ENCODE results near the gene DYNC2H1.

The DYNC2H1 gene

GRCh38 chr11:103091064-103091800, 18.0 kb upstream of the DYNC2H1 start:
- peak overlapping the region; percentile 93 for H3K4me3 ChIP-seq (ENCODE audit: low read depth, low read length)
- no peak for DNase-seq (ENCODE audit: low read depth)
- TF ChIP-seq CTCF (IDR thresholded peaks at IDR 0.05; ENCODE audit: control insufficient read depth, extremely low read depth, insufficient read depth), result no peak

DNA sequence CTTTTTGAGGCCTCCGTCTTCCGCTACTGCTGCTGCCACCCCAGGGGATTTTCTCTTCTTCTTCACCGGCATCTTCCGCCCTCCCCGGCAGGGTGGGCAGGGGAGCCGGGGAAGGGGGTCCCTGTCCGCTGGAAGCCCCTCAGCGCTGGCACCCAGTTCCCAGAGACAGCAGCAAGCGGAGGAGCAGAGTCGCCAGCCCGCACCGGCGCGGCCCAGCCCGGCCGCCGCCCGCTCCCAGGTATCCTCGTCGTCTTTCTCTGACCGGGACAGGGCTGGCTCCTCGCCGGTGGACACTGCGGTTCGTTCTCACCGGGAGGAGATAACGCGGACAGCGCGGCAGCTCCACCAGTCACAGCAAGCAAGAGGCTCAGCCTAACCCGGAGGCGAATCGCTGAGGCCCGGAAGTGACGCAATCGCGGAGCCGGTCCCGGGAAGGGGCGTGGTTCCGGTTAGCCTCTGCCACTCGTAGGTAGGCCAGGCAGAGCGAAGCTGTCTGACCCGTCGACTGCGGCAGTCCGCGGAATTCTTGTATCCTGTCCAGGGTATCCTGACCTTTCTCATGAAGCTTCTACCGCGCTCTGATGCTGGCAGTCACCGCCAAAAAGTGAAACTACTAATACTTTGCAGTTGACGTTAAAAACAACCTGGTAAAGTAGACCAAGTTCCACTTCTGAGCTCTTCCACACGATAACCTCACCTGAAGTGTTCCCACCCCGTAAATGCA, 17.3 kb upstream of the DYNC2H1 start, which contains the start of gene DCUN1D5:
DCUN1D5 (minus strand) TSS at position 360 of the 724 bp plus-strand sequence; CDS start at position 72, 288 bp downstream.
- DNase-seq (ENCODE audit: low read depth), result peak; percentile 94
- peak within 1 kb of the TSS; percentile 93 for H3K4me3 ChIP-seq (ENCODE audit: low read depth, low read length)
- no peak for TF ChIP-seq CTCF (IDR thresholded peaks at IDR 0.05; ENCODE audit: control insufficient read depth, extremely low read depth, insufficient read depth)

- DNase-seq (ENCODE audit: low read depth), result no peak
- TF ChIP-seq CTCF (IDR thresholded peaks at IDR 0.05; ENCODE audit: control insufficient read depth, extremely low read depth, insufficient read depth), result no peak
- no peak overlapping the region for H3K4me3 ChIP-seq (ENCODE audit: low read depth, low read length)
These were observed 11.9 kb upstream of the DYNC2H1 start for GRCh38 chr11:103097279-103097678.

- DNase-seq (ENCODE audit: low read depth), result no peak
- peak overlapping the region; percentile 90 for H3K4me3 ChIP-seq (ENCODE audit: low read depth, low read length)
- no peak for TF ChIP-seq CTCF (IDR thresholded peaks at IDR 0.05; ENCODE audit: control insufficient read depth, extremely low read depth, insufficient read depth)
These were observed 677 bp downstream of the DYNC2H1 start for GRCh38 chr11:103109818-103110388.

DNA sequence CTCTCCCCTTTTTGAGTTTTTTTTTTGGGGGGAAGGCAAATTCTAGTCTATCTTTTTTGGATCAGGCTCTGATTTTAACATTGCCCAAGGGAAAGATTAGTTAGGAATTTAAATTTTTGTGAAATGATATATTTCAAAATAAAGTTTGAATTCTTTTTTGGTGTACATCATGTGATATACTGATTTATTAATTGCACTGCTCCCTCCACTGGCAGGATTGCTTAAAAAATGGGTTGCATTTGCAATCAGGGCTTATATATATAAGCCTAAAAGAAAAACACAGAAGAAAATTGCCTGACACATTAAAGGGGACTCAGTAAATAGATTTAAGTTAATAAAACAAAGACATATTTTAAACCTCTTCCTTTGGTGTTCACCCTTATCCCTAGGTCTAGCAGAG, 1.2 kb downstream of the DYNC2H1 start:
- H3K4me3 ChIP-seq (ENCODE audit: low read depth, low read length), result peak overlapping the region; percentile 90
- TF ChIP-seq CTCF (IDR thresholded peaks at IDR 0.05; ENCODE audit: control insufficient read depth, extremely low read depth, insufficient read depth), result peak; percentile 41

DNA sequence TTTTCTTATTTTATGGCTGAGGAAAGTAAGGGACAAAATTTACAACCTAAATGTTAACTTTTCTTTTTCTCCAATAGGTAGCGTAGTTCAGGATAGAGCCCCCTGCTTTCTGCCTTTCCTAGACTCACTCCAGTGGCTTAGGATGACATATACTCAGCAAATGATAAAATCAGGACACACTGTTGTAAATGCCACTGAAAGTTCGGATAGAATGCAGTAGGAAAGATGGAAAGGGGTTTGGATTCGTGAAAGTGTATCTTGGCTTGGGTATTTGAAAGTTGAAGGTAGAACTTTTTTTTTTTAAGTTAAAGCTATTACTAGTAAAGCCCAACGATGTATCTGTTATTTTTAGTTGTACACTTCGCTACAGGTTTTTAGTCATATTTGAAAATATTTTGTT, 2.2 kb downstream of the DYNC2H1 start:
- DNase-seq (ENCODE audit: low read depth), result no peak
- H3K4me3 ChIP-seq (ENCODE audit: low read depth, low read length), result no peak overlapping the region
- TF ChIP-seq CTCF (IDR thresholded peaks at IDR 0.05; ENCODE audit: control insufficient read depth, extremely low read depth, insufficient read depth), result no peak

More for the DNA sequence above, 1.2 kb downstream of the DYNC2H1 start:
- DNase-seq (ENCODE audit: low read depth), result no peak

Data from LNCaP clone FGC (cell line).